DOHH2 (cell line): ENCODE results near the gene DOCK4.

ENCODE experiments used
- CTCF ChIP-seq: fragments of 200-600 bp; sonication (generic); IDR thresholded peaks from one replicate; pipeline ENCODE4 v1.5.1; 2014; ENCODE audit warnings: antibody characterized with exemption, mild to moderate bottlenecking, low read depth, low read length; ENCODE audit not compliant: poor library complexity, severe bottlenecking
- EZH2phosphoT487 ChIP-seq: fragments of 200-600 bp; sonication (generic); IDR thresholded peaks from 2 replicates; pipeline ENCODE4 v1.6.1; 2017; ENCODE audit warnings: borderline replicate concordance, mild to moderate bottlenecking, antibody characterized with exemption, low read length, moderate library complexity, mixed read lengths

- TF ChIP-seq CTCF (no peak), EZH2phosphoT487 (no peak)
Measured at GRCh38 chr7:111865430-111865829, 340.8 kb downstream of the DOCK4 start.
